Stimulated activated CD4-positive, alpha-beta T cell treated with anti-CD3 and anti-CD28 coated beads, Interleukin-4, amount 100 ng/mL, for 1 hour (primary cell): ENCODE measurements around the gene PDLIM4.
A peak's percentile ranks its signal among the peaks of the same experiment; 100 is the strongest.

Source experiments
- DNase-seq: peaks from one replicate; pipeline ENCODE4 v3.0.0-alpha.2; 2020

PDLIM4 gene

GRCh38 chr5:132257131-132258101 lies at the start of gene PDLIM4:
TSS of gene PDLIM4 (plus strand) at chr5:132257696. CDS start at chr5:132257735, 39 bp downstream.
- no peak for DNase-seq

- DNase-seq, result no peak
Measured at GRCh38 chr5:132207778-132208177, 49.7 kb upstream of the PDLIM4 start.

GRCh38 chr5:132209131-132209530 lies 48.4 kb upstream of the PDLIM4 start:
- no peak for DNase-seq

- no peak for DNase-seq
Measured at GRCh38 chr5:132209901-132210545, 47.5 kb upstream of the PDLIM4 start.

GRCh38 chr5:132210944-132211343 lies 46.6 kb upstream of the PDLIM4 start:
- no peak for DNase-seq

GRCh38 chr5:132211787-132212186 lies 45.7 kb upstream of the PDLIM4 start:
- DNase-seq, result no peak

- DNase-seq, result no peak
Measured at GRCh38 chr5:132213666-132214065, 43.8 kb upstream of the PDLIM4 start.

- DNase-seq, result no peak
Measured at GRCh38 chr5:132214491-132214890, 43.0 kb upstream of the PDLIM4 start.

GRCh38 chr5:132215329-132215728 lies 42.2 kb upstream of the PDLIM4 start:
- no peak for DNase-seq

- no peak for DNase-seq
Measured at GRCh38 chr5:132218321-132218720, 39.2 kb upstream of the PDLIM4 start.

GRCh38 chr5:132219289-132219970 lies 38.1 kb upstream of the PDLIM4 start:
- DNase-seq, result no peak

- DNase-seq, result no peak
Measured at GRCh38 chr5:132219981-132220380, 37.5 kb upstream of the PDLIM4 start.

GRCh38 chr5:132220491-132220890 lies 37.0 kb upstream of the PDLIM4 start:
- no peak for DNase-seq

- DNase-seq, result no peak
Measured at GRCh38 chr5:132221781-132222648, 35.5 kb upstream of the PDLIM4 start.

GRCh38 chr5:132222649-132223038 lies 34.9 kb upstream of the PDLIM4 start:
- no peak for DNase-seq

- no peak for DNase-seq
Measured at GRCh38 chr5:132223861-132224260, 33.6 kb upstream of the PDLIM4 start.

- no peak for DNase-seq
Measured at GRCh38 chr5:132224716-132225115, 32.8 kb upstream of the PDLIM4 start.

GRCh38 chr5:132225165-132226032 lies 32.1 kb upstream of the PDLIM4 start:
- DNase-seq, result peak; percentile 46

GRCh38 chr5:132226516-132227234 lies 30.8 kb upstream of the PDLIM4 start:
- no peak for DNase-seq

- DNase-seq, result no peak
Measured at GRCh38 chr5:132227235-132227484, 30.3 kb upstream of the PDLIM4 start.
